H9 (cell line): ENCODE measurements around the gene NKIRAS2. TPM values are rescaled to one million over a fixed set of nuclear protein-coding genes. Genes with fewer than 3 reads are reported as not detected.

Experiments used
- DNase-seq: peaks from one replicate; pipeline ENCODE4 v3.0.0-alpha.2; 2017
- H2AFZ ChIP-seq: one replicate; pipeline ENCODE4 v1.6.1; 2013; ENCODE audit warnings: mild to moderate bottlenecking, low read length, control low read depth, moderate library complexity
- H2AK5ac ChIP-seq: 2 replicates; pipeline ENCODE4 v1.6.1; 2013; ENCODE audit warnings: low read length, control low read depth, mixed read lengths; ENCODE audit not compliant: insufficient read length
- H2BK120ac ChIP-seq: one replicate; pipeline ENCODE4 v1.6.1; 2013; ENCODE audit warnings: low read depth, mild to moderate bottlenecking, low read length, control low read depth, inconsistent platforms; ENCODE audit not compliant: poor library complexity, severe bottlenecking
- H2BK12ac ChIP-seq: 2 replicates; pipeline ENCODE4 v1.6.1; 2013; ENCODE audit warnings: low read length, control low read depth, mixed read lengths, low read depth; ENCODE audit not compliant: insufficient read length
- H2BK15ac ChIP-seq: 2 replicates; pipeline ENCODE4 v1.6.1; 2013; ENCODE audit warnings: low read depth, low read length, control low read depth
- H2BK20ac ChIP-seq: one replicate; pipeline ENCODE4 v1.6.1; 2013; ENCODE audit warnings: low read depth, mild to moderate bottlenecking, low read length, control low read depth, inconsistent platforms; ENCODE audit not compliant: poor library complexity, severe bottlenecking
- H2BK5ac ChIP-seq: 2 replicates; pipeline ENCODE4 v1.6.1; 2013; ENCODE audit warnings: low read length, control low read depth, mixed read lengths; ENCODE audit not compliant: insufficient read length
- H3K14ac ChIP-seq: 2 replicates; pipeline ENCODE4 v1.6.1; 2013; ENCODE audit warnings: low read length, control low read depth; ENCODE audit not compliant: insufficient read depth
- H3K18ac ChIP-seq: 2 replicates; pipeline ENCODE4 v1.6.1; 2013; ENCODE audit warnings: low read depth, mild to moderate bottlenecking, mixed read lengths, low read length, control low read depth; ENCODE audit not compliant: insufficient read length
- H3K23ac ChIP-seq: 2 replicates; pipeline ENCODE4 v1.6.1; 2013; ENCODE audit warnings: low read length, control low read depth, mixed read lengths, low read depth; ENCODE audit not compliant: insufficient read length
- H3K23me2 ChIP-seq: 2 replicates; pipeline ENCODE4 v1.6.1; 2013; ENCODE audit warnings: low read depth, mild to moderate bottlenecking, mixed read lengths, low read length, control low read depth; ENCODE audit not compliant: insufficient read length, poor library complexity, severe bottlenecking
- H3K27ac ChIP-seq: 2 replicates; pipeline ENCODE4 v1.5.1; 2013; ENCODE audit warnings: low read length, control low read depth, mixed read lengths, low read depth; ENCODE audit not compliant: insufficient read length
- H3K27me3 ChIP-seq: 2 replicates; pipeline ENCODE4 v1.6.1; 2013; ENCODE audit warnings: low read length, control low read depth, inconsistent platforms; ENCODE audit not compliant: insufficient read depth
- H3K4ac ChIP-seq: 2 replicates; pipeline ENCODE4 v1.6.1; 2013; ENCODE audit warnings: low read depth, mild to moderate bottlenecking, control low read depth, inconsistent platforms, low read length, moderate library complexity
- H3K4me1 ChIP-seq: 2 replicates; pipeline ENCODE4 v1.6.1; 2013; ENCODE audit warnings: low read length, control low read depth, inconsistent platforms; ENCODE audit not compliant: insufficient read depth
- H3K4me2 ChIP-seq: 2 replicates; pipeline ENCODE4 v1.6.1; 2013; ENCODE audit warnings: low read length, control low read depth, mixed read lengths; ENCODE audit not compliant: insufficient read length, insufficient read depth
- H3K56ac ChIP-seq: 2 replicates; pipeline ENCODE4 v1.6.1; 2013; ENCODE audit warnings: low read depth, mild to moderate bottlenecking, mixed read lengths, low read length, control low read depth; ENCODE audit not compliant: insufficient read length
- H3K79me1 ChIP-seq: 2 replicates; pipeline ENCODE4 v1.6.1; 2013; ENCODE audit warnings: low read depth, mild to moderate bottlenecking, moderate library complexity, low read length, control low read depth, inconsistent platforms; ENCODE audit not compliant: insufficient read depth, poor library complexity, severe bottlenecking
- H3K79me2 ChIP-seq: 2 replicates; pipeline ENCODE4 v1.6.1; 2013; ENCODE audit warnings: low read length, control low read depth, inconsistent platforms; ENCODE audit not compliant: insufficient read depth
- H3K9ac ChIP-seq: 2 replicates; pipeline ENCODE4 v1.6.1; 2013; ENCODE audit warnings: low read length, control low read depth, mixed read lengths; ENCODE audit not compliant: insufficient read length; ENCODE audit errors: extremely low read depth
- H3K9me3 ChIP-seq: one replicate; pipeline ENCODE4 v1.6.1; 2013; ENCODE audit warnings: low read depth, low read length, inconsistent platforms; ENCODE audit not compliant: control insufficient read depth
- H3T11ph ChIP-seq: one replicate; pipeline ENCODE4 v1.6.1; 2013; ENCODE audit warnings: mild to moderate bottlenecking, low read length, control low read depth, inconsistent platforms
- H4K20me1 ChIP-seq: one replicate; pipeline ENCODE4 v1.6.1; 2013; ENCODE audit not compliant: control insufficient read depth, insufficient read length, insufficient read depth
- H4K5ac ChIP-seq: 2 replicates; pipeline ENCODE4 v1.6.1; 2013; ENCODE audit warnings: low read depth, mild to moderate bottlenecking, mixed read lengths, low read length, control low read depth; ENCODE audit not compliant: insufficient read length
- H4K8ac ChIP-seq: replicated peaks from 2 replicates; pipeline ENCODE4 v1.6.1; 2013; ENCODE audit warnings: low read length, control low read depth, mixed read lengths, low read depth; ENCODE audit not compliant: insufficient read length
- H4K91ac ChIP-seq: 2 replicates; pipeline ENCODE4 v1.6.1; 2013; ENCODE audit warnings: low read depth, mild to moderate bottlenecking, moderate library complexity, mixed read lengths, low read length, control low read depth; ENCODE audit not compliant: insufficient read length
- H3K27ac Mint-ChIP-seq, 3 experiments: 2 replicates in 2 of 3; 3 replicates in 1 of 3; pipeline ENCODE4 v1.8.0; 2020 to 2021; ENCODE audit warnings: mixed read lengths in 3 of 3, mild to moderate bottlenecking in 1 of 3, moderate library complexity in 1 of 3
- H3K27me3 Mint-ChIP-seq: 2 replicates; pipeline ENCODE4 v1.8.0; 2021; ENCODE audit warnings: low read depth, mild to moderate bottlenecking, moderate library complexity, mixed read lengths
- H3K36me3 Mint-ChIP-seq, 3 experiments: 2 replicates in 2 of 3; 3 replicates in 1 of 3; pipeline ENCODE4 v1.8.0; 2020 to 2021; ENCODE audit warnings: low read depth in 3 of 3, mixed read lengths in 3 of 3; ENCODE audit not compliant: insufficient read depth in 1 of 3
- H3K4me1 Mint-ChIP-seq, 2 experiments: 2 replicates each; pipeline ENCODE4 v1.8.0; 2020; ENCODE audit warnings: mixed read lengths in 2 of 2
- H3K4me3 Mint-ChIP-seq, 2 experiments: 2 replicates in 1 of 2; 3 replicates in 1 of 2; pipeline ENCODE4 v1.8.0; 2020 to 2021; ENCODE audit warnings: mild to moderate bottlenecking in 2 of 2, mixed read lengths in 2 of 2, moderate library complexity in 1 of 2
- H3K9me3 Mint-ChIP-seq, 2 experiments: 2 replicates in 1 of 2; 3 replicates in 1 of 2; pipeline ENCODE4 v1.8.0; 2020; ENCODE audit warnings: mild to moderate bottlenecking in 2 of 2, mixed read lengths in 2 of 2, moderate library complexity in 1 of 2
- CTCF ChIP-seq: fragments of 200-600 bp; sonication (generic); conservative IDR thresholded peaks from 3 replicates; pipeline ENCODE4 v1.8.0; 2021; ENCODE audit warnings: antibody characterized with exemption, mild to moderate bottlenecking
- total RNA-seq: library from RNA; stranded (reverse); gene quantifications from 2 replicates; pipeline ENCODE4 v1.2.1, GENCODE V29; 2021

The NKIRAS2 gene
- total RNA-seq, 1 experiment from 2014 or later = 37.1 TPM

DNA sequence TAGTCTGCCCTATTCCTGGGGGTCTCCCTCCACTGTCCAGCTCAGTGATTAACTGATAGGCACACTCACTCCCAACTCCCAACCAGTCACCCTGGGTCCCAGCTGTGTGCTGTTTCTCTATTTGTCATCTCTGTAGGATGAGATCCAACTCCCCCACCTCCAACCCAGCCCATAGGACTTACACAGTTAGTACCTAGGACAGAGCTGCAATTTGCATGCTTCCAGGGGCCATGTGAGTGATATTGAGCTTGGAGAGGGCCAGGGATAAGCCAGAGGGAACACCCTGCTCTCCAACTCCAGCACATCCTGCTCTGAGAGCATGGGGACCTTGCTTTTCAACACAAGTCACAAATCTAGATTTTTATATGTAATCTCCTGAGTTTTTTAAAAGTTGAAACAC is 21.7 kb downstream of the NKIRAS2 start:
- H3K4me3 Mint-ChIP-seq = no peak overlapping the region; a peak in 1 of 5 replicates
- no peak overlapping the region for H4K8ac ChIP-seq
- no peaks in the 10 kb centered on the region for H4K20me1 ChIP-seq
- H3K36me3 Mint-ChIP-seq = no peaks in the 10 kb centered on the region
- H3K4me1 Mint-ChIP-seq = peaks cover 11 to 32% of the 10 kb centered on the region in 2 experiments
- no peak overlapping the region for H2BK15ac ChIP-seq
- no peak overlapping the region for H3K27ac ChIP-seq
- H2BK12ac ChIP-seq = no peak overlapping the region
- H2BK5ac ChIP-seq = no peak overlapping the region
- no peak overlapping the region for H3K18ac ChIP-seq
- H3K27me3 ChIP-seq = no peaks in the 10 kb centered on the region
- TF ChIP-seq CTCF = no peak
- no peaks in the 10 kb centered on the region for H3K79me1 ChIP-seq
- no peak overlapping the region for H2AFZ ChIP-seq
- H3K9me3 Mint-ChIP-seq = no peaks in the 10 kb centered on the region
- no peak for DNase-seq
- no peak overlapping the region for H3K4ac ChIP-seq
- H3K9ac ChIP-seq = no peak overlapping the region
- no peak overlapping the region for H3K14ac ChIP-seq
- H2BK20ac ChIP-seq = no peak overlapping the region
- no peaks in the 10 kb centered on the region for H3K9me3 ChIP-seq
- H2AK5ac ChIP-seq = no peak overlapping the region
- H3K27me3 Mint-ChIP-seq = no peaks in the 10 kb centered on the region; the same call in 1 of the 2 replicates
- H2BK120ac ChIP-seq = no peak overlapping the region
- 0 out of 7 replicates have a peak overlapping the region, but pooled peaks of 1 of the 3 experiments have one; percentile 41 for H3K27ac Mint-ChIP-seq
- no peak overlapping the region for H3K23ac ChIP-seq
- no peaks in the 10 kb centered on the region for H3K79me2 ChIP-seq
- no peaks in the 10 kb centered on the region for H3K4me1 ChIP-seq
- H4K5ac ChIP-seq = no peak overlapping the region
- no peak overlapping the region for H3T11ph ChIP-seq
- H3K23me2 ChIP-seq = no peaks in the 10 kb centered on the region
- H3K56ac ChIP-seq = no peak overlapping the region
- no peak overlapping the region for H4K91ac ChIP-seq
- H3K4me2 ChIP-seq = no peak overlapping the region
